GM19099 (cell line): ENCODE measurements around the gene SEMA4D.

Experiments
- POLR2A ChIP-seq: IDR thresholded peaks from 3 replicates; pipeline ENCODE4 v1.6.1; 2011; ENCODE audit warnings: low read depth; ENCODE audit not compliant: insufficient read length; ENCODE audit errors: extremely low read depth

SEMA4D gene

DNA sequence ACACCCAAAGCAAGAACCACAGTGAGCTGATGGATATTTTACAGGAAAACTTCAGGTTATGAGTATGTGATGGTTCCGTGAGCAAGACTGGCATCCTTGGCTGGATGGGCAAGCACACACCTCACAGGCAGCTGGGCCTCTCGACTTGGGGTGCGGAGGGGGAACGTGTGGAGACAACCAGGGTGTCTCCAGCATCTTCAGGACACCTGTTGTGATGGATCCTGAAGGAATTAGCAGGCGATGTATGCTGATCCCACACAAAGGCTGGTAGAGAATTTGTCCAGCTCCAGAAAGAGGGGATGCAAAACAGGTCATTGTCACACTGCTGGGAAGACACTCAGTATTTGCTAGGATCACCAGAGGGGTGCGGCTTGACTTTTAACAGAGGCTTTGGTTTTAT, 136.9 kb downstream of the SEMA4D start:
- TF ChIP-seq POLR2A: no peak

GRCh38 chr9:89360465-89360864, 137.4 kb downstream of the SEMA4D start:
- no peak for TF ChIP-seq POLR2A

GRCh38 chr9:89359751-89360261, 138.1 kb downstream of the SEMA4D start:
- no peak for TF ChIP-seq POLR2A

GRCh38 chr9:89358985-89359384, 138.9 kb downstream of the SEMA4D start:
- TF ChIP-seq POLR2A: no peak

- TF ChIP-seq POLR2A: no peak
These were observed 139.5 kb downstream of the SEMA4D start for GRCh38 chr9:89358376-89358916.

- no peak for TF ChIP-seq POLR2A
These were observed 140.3 kb downstream of the SEMA4D start for GRCh38 chr9:89357331-89358197.

GRCh38 chr9:89356782-89357181, 141.1 kb downstream of the SEMA4D start:
- TF ChIP-seq POLR2A: no peak

GRCh38 chr9:89354471-89354870, 143.4 kb downstream of the SEMA4D start:
- TF ChIP-seq POLR2A: no peak

DNA sequence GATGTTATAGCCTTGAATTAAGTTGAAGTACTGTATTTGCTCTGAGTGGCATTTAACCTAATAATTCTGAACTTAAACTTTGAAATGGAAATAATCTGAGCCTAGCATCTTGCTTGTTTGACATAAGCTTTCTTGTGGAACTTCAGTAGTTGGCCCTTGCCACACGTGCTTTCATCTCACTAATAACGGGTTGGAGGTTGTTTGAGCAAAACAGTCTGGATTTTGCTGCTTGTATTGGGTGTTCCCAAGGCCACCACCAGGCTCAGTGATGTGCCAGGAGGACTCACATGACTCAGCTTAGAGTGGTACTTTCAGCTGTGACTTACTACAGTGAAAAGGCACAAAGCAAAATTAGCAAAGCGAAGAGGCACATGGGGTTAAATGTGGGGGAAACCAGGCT, 143.9 kb downstream of the SEMA4D start:
- TF ChIP-seq POLR2A: no peak

GRCh38 chr9:89352874-89353649, 144.9 kb downstream of the SEMA4D start:
- TF ChIP-seq POLR2A: no peak

DNA sequence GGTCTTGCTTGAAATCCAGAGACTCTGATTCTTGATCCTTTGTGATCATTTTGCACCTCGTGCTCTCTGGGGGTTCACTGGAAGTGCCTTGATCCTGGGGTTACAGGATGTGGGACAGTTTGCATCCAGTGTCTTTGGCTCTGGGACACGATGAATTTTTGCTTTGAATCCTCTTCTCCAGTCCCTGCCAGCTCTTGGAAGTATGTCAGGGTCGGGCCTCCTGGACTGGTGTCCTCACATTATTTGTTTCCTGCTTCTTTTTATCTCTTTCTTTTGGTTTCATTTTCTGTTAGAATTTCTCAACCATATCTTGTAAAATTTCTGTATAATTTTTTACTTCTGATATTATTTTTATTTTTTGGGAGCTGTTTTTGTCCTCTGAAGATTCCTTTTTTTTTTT, 145.5 kb downstream of the SEMA4D start:
- no peak for TF ChIP-seq POLR2A

DNA sequence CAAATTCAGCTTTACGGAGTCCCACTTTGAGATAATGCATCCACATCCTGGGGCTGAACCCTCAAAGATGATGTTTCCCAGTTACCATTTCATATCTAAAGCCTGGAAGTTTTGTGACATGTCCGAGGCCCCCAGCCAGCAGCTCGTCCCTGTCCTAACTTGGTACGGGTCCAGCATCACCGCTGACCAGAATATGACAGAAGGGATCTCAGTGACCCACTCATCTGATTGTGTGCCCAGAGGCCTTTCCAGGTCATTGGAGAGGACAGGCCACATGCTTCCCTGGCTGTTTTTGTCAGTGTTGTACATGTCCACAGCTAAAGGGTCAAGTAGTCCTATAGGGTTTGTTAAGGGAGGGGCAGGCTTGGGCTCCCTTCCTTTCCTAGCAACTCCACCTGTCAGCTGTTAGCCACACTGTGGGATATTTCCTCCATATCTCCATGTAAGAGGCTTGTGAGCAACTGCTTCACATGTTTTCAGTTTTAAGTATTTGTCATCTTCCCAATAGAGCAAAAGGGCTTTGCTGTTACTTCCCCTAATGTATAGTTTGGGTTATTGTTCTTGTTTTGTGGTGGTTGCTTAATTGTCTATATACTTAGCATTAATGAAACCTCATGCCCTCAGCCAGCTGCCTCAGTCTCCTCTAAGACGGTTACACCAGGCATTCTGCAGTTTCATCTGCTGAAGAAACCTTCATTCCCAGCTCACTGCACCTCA, 146.2 kb downstream of the SEMA4D start:
- TF ChIP-seq POLR2A: no peak

- no peak for TF ChIP-seq POLR2A
These were observed 146.8 kb downstream of the SEMA4D start for GRCh38 chr9:89350988-89351557.

DNA sequence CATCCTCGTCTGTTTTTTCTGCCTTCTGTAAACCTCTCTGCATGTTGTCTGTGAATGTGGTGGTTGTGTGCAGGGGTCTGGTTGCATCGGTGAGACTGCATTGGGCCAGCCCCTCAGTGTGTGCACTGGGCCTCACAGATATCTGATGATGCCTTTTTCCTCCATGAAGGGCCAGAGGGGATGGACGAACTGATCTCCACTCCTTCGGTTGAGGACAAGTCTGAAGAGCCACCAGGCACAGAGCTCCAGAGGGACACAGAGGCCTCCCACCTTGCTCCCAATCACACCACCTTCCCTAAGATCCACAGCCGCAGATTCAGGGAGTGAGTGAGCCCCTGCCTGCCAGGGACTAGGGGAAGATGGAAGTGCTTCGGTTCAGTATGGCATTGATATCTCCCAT, 148.3 kb downstream of the SEMA4D start:
- no peak for TF ChIP-seq POLR2A

DNA sequence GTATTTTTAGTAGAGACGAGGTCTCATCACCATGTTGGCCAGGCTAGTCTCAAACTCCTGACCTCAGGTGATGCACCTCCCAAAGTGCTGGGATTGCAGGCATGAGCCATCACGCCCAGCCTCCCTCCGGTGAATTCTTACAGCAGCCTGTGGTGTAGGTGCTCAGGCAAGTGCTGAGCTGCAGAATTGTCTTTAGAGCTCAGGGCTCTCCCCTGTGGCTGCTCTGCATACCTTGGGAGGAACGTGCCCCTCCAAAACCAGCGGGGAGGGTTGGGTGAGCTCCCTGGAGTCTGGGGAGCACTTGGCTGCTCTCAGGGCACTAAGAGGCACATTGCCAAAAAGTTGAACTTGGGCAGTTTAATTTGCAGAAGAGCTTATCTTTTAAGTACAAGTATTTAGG, 150.3 kb downstream of the SEMA4D start:
- no peak for TF ChIP-seq POLR2A

DNA sequence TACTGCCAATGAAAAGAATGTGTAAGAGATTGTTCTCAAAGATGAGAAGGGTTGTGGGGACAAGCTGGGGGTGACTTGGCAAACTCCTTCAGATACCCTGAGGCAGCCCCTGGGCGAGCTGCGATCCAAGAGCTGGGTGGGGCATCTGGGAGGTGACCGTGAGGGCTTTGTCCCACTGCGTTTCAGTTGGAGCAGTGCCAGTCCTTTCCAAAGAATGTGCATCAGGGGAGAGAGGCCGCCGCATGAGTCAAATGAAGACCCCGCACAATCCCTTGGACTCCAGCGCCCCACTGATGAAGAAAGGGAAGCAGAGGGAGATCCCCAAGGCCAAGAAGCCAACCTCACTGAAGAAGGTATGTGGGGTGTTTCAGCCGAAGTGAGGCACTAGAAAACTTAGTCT, 151.2 kb downstream of the SEMA4D start:
- TF ChIP-seq POLR2A: no peak
